Measurements from ENCODE around the gene CILP.
"Not testable (repeated sequence)": the region's sequence is repeated elsewhere in the genome, so short reads cannot be mapped to it uniquely, and the experiment has no call there.

The CILP gene, protein sequence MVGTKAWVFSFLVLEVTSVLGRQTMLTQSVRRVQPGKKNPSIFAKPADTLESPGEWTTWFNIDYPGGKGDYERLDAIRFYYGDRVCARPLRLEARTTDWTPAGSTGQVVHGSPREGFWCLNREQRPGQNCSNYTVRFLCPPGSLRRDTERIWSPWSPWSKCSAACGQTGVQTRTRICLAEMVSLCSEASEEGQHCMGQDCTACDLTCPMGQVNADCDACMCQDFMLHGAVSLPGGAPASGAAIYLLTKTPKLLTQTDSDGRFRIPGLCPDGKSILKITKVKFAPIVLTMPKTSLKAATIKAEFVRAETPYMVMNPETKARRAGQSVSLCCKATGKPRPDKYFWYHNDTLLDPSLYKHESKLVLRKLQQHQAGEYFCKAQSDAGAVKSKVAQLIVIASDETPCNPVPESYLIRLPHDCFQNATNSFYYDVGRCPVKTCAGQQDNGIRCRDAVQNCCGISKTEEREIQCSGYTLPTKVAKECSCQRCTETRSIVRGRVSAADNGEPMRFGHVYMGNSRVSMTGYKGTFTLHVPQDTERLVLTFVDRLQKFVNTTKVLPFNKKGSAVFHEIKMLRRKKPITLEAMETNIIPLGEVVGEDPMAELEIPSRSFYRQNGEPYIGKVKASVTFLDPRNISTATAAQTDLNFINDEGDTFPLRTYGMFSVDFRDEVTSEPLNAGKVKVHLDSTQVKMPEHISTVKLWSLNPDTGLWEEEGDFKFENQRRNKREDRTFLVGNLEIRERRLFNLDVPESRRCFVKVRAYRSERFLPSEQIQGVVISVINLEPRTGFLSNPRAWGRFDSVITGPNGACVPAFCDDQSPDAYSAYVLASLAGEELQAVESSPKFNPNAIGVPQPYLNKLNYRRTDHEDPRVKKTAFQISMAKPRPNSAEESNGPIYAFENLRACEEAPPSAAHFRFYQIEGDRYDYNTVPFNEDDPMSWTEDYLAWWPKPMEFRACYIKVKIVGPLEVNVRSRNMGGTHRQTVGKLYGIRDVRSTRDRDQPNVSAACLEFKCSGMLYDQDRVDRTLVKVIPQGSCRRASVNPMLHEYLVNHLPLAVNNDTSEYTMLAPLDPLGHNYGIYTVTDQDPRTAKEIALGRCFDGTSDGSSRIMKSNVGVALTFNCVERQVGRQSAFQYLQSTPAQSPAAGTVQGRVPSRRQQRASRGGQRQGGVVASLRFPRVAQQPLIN

DNA sequence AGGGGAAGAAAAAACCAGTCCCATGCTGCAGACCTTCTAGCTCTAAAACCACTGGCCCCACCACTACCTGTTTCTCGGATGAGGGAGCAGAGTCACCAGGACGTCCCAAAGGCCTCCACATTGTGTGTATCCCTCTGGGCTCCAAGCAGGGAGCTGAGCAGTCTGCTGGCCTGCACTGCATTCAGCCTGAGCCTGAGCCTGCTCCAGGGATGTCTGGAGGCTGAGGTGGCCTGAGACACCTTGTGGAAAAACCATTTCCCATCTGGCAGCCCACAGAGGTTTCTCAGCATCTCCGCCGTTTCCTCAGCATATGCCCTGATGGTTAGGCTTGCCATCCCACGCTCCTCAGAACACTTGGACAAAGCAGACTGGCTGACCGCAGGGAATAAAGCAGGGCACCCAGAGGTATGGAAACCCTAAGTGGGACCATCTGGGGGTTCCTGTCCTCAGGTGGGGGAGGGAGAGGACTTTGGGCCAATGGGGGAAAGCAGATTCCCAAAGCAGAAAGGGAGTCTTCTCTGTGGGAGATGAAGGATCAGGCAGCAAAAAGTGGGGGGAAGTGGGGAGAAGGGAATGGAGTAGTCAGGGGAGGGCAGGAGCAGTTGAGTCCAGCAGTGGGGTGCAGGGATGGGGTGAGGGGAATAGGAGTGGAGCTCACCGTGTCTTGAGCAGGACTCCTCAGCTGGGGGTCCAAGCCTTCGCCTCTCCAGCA is at the start of gene CILP:
CILP (minus strand) TSS at position 704 of the 712 bp plus-strand sequence. CDS start 1,718 bp downstream, outside the sequence.
- DNase-seq: no peak

DNA sequence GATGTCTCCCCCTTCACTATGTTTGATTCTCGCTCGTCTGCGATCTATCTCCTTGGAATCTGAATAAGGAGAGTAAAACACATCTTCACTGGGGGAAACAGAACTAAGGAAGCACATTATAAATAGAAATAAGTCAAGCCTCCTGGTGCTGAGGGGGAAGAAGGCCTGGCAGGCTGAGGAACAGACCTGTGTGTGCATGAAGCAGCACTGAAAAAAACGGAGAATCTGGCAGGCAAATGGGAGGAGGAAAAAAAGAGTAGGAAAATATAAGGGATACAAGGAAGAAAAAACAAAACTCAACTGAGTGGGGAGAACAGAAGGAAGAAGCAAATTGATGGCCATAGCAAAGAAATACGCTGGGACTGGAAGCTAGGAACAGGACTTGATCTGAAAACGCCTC is 49.7 kb upstream of the CILP start:
- DNase-seq: no peak

DNA sequence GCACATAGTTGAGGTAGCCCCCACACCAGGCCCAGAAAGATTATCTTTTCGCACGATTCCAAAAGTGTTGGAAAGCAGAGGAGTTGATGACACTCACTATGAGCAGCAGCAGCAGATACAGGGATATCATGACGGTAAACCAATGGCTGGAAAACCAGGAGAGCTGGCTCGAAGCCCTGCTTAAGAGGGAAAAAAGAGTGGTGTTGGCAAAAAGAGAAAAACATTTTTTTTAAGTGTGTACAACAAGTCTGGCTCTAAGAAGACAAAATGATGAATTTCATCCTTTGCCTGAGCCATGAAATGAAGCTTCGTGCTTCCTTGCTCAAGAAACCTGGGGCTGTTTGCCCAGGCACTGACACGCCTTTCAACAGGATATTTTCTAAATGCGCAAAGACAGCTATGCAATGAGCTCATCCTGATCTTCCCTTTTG is 48.1 kb upstream of the CILP start:
- DNase-seq: no peak

DNA sequence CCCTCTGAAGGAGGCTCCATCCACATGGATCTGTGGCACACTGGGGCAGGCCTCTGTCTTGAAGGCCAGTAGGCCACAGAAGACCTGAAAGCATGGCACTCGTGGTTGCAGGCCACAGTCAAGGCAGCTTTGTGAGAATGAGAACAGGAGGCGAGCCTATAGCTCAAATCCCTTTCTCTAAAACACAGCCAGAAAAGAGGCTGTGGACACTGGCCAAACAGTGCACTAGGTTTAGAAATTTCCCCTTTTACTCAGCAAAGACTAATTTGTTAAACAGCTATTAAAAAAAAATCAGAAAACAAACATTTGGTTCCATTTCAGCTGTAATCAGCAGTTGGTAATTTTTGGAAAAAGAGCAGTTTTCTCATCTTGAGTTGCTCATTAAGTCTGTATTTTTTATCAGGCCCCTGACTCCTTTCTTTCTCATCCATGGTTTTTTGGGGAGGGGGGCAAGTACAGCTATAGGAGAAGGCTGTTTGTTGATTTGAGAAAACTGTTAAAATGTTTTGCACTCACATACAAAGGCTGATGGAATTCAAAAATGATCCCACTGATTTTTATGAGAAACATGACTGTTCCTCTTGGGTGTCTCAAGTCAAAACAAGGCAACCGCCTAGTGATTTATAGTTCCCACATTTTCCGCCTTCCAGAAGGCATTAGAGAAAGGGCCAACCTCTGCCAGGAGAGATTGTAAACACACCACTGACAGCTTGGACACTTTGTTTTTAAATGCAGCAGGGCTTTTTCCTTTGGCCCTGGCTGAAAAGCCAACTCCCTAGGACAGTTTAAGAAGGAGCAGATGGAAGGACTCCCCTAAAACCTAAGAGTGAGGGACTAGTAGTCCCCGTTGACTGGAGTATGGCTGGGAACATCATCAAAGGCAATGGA is 47.3 kb upstream of the CILP start:
- no peak for DNase-seq

DNA sequence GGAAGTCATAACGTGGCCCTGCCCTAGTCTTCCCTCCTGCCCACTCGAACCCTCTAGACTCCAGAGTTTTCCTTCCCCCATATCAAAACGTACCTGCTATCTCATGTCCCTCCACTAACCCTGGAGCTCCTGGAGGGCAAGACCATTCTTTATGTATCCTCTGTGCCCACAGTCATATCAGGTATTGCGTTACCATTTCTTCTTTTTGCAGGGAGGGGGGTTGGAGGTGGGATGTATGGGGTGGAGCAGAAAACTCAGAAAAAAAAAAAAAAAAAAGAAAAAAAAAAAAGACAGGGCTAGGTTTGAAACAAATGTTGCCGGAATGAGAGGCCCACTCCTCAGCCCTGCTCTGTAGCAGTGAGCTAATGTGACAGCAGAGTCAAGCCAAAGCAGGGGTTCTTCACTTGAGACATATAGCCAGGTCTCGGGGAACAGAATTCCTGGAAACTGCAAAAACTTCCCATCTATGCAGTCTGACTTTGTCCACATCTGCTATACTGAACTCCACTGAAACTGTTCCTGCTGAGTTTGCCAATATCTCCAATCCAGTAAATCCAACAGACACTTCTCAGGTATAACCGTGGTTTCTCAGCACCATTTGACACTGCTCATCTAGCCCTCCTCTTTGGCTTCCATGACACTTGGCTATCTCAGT is 44.3 kb upstream of the CILP start:
- no peak for DNase-seq

DNA sequence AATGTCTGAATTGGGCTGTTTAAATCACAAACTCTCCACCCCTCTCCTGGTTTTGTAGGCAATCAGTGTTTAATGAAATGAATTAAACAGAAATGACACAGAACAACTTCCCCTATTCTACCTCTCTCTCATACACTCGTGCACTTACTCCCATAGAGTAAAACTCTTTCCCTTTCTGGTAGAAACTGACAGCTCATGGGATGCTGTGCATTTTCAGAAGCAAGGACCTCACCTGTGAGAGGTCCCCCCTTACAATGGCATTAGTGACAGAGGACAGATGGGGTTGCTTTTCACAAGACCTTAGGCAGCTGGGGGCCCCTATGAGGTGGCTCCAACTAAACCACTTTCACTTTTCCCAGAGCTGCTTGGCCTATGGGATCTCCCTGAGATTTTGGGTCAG is 43.5 kb upstream of the CILP start:
- no peak for DNase-seq

DNA sequence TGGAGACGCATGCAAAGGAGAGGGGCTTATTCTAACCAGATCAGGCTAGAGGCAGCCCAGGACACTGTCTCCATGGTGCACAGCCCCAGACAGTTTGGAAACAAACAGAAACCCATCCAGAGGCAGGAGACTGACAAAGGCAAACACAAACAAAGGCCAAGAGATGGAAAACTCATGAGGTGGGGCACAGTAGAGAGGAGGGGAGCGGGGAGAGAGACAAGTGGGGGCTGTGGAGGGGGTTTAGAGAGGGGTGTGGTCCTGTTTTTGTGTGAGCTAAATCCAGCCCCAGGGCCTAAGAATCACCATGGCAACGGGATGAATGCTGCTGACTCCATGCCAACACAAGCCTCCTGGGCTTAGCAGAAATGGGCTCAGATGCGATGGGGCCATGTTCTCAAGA is 43.1 kb upstream of the CILP start:
- DNase-seq: no peak

DNA sequence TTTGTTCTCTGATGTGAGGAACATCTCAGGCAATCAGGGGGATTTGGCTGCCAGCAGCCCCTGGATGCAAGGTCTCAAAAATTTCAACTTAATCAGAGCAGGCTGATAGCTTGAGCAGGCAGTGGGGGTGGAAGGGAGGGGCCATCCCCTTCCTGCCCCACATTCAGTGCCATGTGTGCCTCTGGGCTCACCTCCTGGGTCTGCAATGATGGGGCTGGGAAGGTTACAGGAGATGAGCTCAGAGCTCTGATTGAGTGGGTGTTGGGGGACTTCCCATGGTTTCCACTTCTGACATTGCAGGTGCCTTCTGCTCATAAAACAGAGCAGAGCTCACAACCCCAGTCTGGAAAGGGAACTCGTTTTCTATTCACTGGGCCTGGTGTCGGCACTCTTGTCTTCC is 38.4 kb upstream of the CILP start:
- no peak for DNase-seq

DNA sequence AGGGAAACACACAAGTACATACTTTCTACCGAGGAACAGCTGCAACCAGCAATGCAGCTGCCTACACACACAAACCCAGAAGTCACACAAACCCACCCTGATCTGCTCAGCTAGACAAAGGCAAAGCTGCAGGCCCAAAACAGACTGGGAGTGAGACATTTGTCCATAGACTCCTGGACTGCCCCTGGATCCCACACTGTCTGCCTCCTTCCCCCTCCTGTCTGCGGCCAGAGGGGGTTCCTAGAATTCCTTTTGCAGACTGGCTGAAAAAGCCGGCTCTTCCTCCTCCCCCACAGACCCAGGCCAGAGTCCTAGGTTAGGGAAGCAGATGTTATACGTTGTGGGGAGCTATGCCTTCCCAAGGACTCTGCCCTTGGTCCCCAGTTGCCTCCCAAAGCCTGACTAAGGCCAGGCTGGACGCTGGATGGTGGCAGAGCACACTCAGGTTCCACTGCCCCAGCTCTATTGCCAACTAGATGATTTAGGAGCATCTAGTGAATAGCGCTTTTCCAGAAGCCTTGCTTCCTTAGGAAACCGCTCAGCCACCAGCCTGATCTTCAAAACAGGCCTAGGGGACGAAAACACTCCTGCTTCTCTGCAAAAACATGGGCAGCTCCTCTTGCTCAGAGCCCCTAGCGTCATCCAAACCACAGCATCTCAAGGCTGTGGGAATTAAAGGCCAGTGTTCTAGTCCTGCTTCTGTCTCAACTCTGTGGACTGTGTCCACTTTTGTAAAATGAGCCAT is 37.4 kb upstream of the CILP start:
- no peak for DNase-seq

DNA sequence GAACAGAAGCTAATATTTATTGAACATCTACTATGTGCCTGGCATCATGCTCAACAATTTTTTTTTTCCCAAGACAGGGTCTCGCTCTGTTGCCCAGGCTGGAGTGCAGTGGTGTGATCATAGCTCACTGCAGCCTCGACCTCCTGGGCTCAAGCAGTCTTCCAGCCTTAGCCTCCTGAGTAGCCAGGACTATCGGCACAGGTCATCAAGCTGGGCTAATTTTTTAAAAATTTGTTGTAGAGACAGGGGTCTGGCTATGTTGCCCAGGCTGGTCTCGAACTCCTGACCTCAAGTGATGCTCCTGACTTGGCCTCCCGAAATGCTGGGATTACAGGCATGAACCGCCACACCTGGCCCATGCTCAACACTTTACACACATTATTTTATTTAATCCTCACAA is 35.7 kb upstream of the CILP start:
- no peak for DNase-seq

DNA sequence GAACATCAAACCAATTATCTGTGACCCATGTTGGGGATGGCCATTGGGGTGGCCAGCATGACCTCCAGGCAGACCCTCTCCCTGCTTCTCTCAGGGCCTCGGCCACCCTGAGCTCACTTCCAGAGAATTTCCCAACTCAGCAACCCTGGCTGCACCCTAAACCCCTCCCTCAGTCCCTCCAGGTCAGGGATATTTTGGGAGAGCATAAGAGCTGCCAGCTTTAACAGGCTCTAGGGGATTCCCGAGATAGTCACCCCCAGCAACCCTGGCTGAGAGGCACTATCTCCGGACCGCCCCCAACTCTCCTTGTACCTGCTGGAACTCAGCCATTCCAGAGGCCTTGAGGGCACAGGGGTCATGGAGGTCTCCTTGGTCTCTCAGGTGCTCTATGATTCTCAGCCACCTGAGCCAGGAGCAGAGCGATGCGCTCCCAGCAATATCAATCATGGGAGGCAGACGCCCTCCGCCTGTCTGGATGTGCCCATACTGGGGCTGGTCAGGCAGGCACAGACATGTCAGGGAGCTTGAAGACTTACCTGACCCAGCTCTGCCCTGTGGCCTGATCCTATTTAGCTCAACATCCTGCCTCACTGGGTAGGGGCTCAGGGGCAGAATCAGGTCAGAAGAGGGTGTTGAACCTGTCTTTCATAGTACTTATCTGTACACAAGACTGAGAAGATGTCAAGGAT is 34.9 kb upstream of the CILP start:
- no peak for DNase-seq

DNA sequence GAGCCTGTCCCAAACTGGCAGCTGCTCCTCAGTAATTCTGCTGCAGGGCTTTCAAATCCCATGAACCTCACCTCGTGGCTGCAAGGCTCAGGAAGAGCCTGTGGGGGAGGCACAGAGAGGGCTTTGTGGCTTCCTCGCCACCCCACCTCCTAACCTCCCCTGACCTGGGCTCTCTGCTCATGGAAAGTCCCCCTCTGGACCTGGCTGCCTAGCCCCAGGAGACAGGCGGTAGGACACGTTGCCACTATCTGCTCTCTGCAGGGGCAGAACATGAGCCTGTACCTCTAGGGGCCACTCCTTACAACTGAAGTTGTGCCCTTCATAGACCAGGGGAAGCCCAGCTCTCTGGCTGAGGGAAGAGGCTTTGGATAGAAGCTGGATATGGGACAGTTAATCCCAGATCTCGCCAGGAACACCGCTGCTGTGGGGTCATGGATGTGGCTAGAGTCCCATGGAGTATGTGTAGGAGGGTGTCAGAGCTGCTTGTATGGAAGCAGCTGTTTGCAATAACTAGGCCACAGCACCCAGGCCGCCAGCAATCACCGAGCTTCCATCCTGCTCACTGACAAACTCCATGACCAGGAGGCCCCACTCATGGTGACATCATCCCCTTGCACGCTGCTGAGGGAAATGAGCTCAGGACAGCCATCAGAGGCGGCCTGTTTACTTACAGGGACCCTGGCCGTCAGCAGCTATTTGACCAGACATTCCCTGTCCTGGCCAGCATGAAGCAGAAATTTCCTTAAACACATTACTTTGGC is 34.0 kb upstream of the CILP start:
- DNase-seq: no peak

DNA sequence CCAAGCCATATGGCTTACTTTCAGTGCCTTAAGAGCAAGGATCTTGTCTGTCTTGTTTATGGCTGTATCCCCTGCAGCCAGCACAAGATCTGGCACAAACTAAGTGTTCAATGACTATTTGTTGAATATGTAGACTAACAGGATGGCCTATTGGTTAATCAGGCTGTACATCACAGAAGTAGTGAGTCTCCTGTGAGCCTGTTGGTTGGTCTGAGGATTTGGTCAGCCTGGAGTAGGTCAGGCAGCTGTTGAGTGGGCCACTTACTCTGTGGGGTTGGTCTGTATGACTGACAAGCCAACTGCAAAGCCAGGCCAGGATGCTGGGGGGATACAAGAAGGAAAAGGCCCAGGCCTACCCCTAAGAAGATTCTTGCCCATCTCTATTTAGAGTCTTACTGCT is 33.4 kb upstream of the CILP start:
- no peak for DNase-seq

DNA sequence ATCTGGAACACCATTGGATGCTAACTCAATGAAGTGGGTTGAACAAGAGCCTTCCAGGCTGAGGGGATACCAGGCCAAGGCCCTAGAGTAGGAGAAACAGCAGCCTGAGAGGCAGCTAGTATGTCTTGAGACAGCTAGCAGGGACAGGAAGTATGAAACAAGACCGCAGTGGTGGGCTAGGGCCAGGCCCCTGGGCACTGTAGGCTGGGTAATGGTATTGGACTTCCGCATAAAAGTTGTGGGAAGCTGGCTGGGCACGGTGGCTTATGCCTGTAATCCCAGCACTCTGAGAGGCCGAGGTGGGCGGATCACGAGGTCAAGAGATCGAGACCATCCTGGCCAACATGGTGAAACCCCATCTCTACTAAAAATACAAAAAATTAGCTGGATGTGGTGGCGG is 25.2 kb upstream of the CILP start:
- not testable (repeated sequence) for DNase-seq

DNA sequence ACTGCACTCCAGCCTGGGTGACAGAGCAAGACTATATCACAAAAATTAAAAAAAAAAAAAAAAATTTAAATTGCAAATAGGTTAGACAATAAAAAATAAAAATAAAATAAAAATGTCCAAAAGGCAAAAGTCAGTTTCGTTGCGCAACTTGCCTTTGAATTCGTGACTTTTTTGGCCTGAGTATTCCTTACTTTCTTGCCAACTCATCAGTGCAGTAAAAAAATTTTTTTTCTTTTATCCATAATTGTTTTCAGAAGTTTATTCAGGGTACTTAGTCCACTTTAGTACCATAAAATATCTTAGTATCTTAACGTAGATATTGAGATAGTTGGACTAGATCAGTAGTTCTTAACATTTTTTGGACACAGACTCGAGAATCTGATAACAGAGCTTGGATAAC is 22.4 kb upstream of the CILP start:
- no peak for DNase-seq

DNA sequence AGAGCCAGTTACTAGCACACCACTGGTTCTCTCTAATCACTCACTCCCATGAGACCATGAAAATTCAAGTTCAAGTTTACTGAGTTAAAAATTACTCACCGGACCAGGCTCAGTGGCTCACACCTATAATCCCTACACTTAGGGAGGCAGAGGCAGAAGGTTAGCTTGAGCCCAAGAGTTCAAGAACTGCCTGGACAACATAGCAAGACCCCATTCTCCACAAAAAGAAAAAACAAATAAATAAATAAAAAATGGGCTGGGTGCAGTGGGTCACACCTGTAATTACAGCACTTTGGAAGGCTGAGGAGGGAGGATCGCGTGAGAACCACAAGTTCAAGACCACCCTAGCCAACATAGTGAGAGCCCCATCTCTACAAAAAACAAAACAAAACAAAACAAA is 21.2 kb upstream of the CILP start:
- no peak for DNase-seq

DNA sequence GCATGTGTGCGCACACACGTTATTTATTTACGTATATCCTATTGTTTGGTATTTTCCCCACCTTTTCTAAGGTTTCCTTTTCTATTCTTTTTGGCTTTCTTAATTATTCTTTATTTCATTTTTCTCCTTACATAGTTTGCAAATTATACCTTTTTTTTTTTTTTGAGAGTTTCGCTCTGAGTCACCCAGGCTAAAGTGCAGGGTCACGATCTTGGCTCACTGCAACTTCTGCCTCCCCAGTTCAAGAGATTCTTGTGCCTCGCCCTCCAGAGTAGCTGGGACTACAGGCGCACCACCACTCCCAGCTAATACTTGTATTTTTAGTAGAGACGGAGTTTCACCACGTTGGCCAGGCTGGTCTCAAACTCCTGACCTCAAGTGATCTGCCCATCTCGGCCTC is 20.0 kb upstream of the CILP start:
- DNase-seq: no peak

DNA sequence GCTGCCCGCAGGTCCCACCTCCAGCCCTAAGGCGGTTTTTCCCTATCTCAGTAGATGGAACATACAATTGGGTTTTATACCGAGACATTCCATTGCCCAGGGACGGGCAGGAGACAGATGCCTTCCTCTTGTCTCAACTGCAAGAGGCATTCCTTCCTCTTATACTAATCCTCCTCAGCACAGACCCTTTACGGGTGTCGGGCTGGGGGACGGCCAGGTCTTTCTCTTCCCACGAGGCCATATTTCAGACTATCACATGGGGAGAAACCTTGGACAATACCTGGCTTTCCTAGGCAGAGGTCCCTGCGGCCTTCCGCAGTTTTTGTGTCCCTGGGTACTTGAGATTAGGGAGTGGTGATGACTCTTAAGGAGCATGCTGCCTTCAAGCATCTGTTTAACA is 15.6 kb upstream of the CILP start:
- not testable (repeated sequence) for DNase-seq

DNA sequence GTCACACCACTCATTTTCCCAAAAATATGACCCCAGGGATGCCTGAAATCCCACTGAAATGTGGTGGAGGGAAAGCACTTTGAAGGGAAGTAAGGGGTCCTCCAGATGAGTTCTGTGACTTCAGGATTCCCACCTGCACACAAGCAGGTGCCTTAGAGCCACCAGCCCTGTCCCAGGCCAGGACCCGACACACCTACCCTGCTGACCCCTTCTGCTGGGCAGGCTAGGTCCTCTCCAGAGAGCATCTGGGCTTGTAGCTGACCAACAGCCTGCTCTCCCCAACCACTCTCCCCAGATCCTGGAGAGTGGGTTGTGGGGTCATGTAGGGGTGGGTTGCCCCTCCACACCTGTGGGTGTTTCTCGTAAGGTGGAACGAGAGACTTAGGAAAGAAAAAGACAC is 14.9 kb upstream of the CILP start:
- no peak for DNase-seq
